ENCODE results near the gene TGFB1I1.

TGFB1I1 gene

DNA sequence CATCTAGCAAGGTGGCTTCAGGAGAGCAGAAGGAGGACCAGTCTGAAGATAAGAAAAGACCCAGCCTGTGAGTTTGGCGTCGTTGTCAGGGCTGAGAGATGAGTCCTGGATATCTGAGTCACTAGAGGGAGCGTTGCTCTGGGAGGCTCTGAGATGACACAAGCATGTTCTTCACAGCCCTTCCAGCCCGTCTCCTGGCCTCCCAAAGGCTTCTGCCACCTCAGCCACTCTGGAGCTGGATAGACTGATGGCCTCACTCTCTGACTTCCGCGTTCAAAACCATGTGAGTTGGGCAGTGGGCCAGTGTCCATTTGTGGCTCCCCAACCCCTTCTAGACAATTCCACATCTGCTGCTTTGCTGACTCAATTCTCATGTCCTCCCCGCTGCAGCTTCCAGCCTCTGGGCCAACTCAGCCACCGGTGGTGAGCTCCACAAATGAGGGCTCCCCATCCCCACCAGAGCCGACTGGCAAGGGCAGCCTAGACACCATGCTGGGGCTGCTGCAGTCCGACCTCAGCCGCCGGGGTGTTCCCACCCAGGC lies 2.3 kb downstream of the TGFB1I1 start:
- Histone ChIP-seq H4K91ac (ENCODE audit: low read depth, low read length, poor library complexity) (no peak overlapping the region), H3K27ac (replicated peaks; ENCODE audit: low read length) (no peak overlapping the region), H2BK15ac (ENCODE audit: low read length) (no peak overlapping the region), H3K4me3 (ENCODE audit: low read length in 2 of 2) (no peak overlapping the region), H3K14ac (ENCODE audit: low read length) (no peak overlapping the region), H2BK5ac (ENCODE audit: low read length) (no peak overlapping the region), H3K4me2 (ENCODE audit: insufficient read depth, low read length, poor library complexity, severe bottlenecking) (no peak overlapping the region), H3K18ac (ENCODE audit: low read length) (no peak overlapping the region), H3K9ac (ENCODE audit: low read depth, low read length, poor library complexity) (no peak overlapping the region), H3K23ac (ENCODE audit: low read depth, low read length, poor library complexity) (peak overlapping the region; percentile 27), H2AFZ (ENCODE audit: low read length) (no peak overlapping the region), H2BK12ac (ENCODE audit: low read length) (no peak overlapping the region), H3K4ac (ENCODE audit: low read length) (no peak overlapping the region), H2AK5ac (ENCODE audit: low read depth, low read length) (no peak overlapping the region), H3K27me3 (ENCODE audit: control insufficient read depth in 3 of 3, insufficient read depth in 3 of 3, low read depth in 1 of 3, low read length in 3 of 3) (peaks cover 0 to 79% (median 38%) of the 10 kb centered on the region in 3 experiments), H4K8ac (ENCODE audit: low read depth, low read length) (no peak overlapping the region), H3K4me1 (ENCODE audit: control insufficient read depth in 2 of 2, insufficient read depth in 1 of 2, low read depth in 1 of 2, low read length in 2 of 2) (peaks cover 5 to 8% of the 10 kb centered on the region in 2 donors), H2BK120ac (ENCODE audit: low read depth, low read length) (no peak overlapping the region), H3K36me3 (replicated peaks in 1 of 2; ENCODE audit: control insufficient read depth in 2 of 2, insufficient read depth in 2 of 2, low read length in 2 of 2) (peaks cover 0 to 36% of the 10 kb centered on the region in 2 donors), H3K9me3 (replicated peaks in 1 of 2; ENCODE audit: control insufficient read depth in 2 of 2, insufficient read depth in 1 of 2, low read depth in 1 of 2, low read length in 2 of 2) (peaks cover 0 to 5% of the 10 kb centered on the region in 2 donors), H3K79me1 (ENCODE audit: low read depth, low read length) (peaks cover 2% of the 10 kb centered on the region)
- WGBS, 2 donors (ENCODE audit: extremely low coverage in 2 of 2, insufficient read length in 2 of 2, insufficient replicate concordance in 1 of 2): no CpG with 5 or more reads among the region's 12 CpGs
- DNase-seq (ENCODE audit: low spot score): no peak

DNA sequence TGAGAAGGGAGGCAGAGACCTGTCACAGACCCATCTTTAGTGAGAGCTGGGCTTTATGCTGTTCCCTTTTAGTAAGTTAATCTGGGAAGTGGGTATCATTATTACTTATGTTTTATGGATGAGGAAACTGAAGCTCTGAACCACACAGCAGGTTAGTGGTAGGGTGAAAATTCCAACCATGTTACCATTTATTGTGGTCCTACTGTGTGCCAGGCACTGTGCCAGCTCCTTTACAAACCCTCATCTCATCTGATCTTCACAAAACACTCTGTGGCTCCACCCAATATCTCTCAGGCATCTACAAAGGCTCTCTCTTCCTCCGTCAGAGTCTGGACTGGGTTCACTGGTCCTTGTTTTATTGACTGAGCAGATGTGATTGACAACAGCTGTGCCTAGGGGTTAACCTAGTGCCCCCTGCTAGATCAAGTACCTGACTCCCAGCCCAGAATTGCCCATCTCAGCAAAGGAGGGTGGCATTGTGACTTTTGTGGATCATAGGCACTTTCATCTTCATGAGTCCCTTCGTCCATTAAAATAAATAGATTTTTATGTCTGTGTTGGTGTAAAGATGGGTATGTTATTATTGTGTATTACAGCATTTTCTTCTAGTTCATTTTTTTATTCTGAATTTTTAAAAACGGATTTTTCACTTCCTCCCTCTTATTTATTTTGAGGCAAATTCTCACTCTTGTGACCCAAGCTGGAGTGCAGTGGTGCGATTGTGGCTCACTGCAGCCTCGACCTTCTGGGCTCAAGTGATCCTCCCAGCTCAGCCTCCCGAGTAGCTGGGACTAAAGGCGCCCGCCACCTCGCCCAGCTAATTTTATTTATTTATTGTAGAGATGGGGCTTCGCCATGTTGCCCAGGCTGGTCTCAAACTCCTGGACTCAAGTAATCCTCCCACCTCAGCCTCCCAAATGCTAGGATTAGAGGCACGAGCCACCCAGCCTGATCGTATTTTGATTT lies 3.1 kb downstream of the TGFB1I1 start:
- Histone ChIP-seq H3K23ac (ENCODE audit: low read depth, low read length, poor library complexity) (peak overlapping the region; percentile 27), H3K27me3 (ENCODE audit: control insufficient read depth in 3 of 3, insufficient read depth in 3 of 3, low read depth in 1 of 3, low read length in 3 of 3) (peaks cover 0 to 85% (median 38%) of the 10 kb centered on the region in 3 experiments), H3K4me3 (ENCODE audit: low read length in 2 of 2) (no peak overlapping the region), H3K9me3 (replicated peaks in 1 of 2; ENCODE audit: control insufficient read depth in 2 of 2, insufficient read depth in 1 of 2, low read depth in 1 of 2, low read length in 2 of 2) (peaks cover 0 to 5% of the 10 kb centered on the region in 2 donors), H4K8ac (ENCODE audit: low read depth, low read length) (no peak overlapping the region), H3K9ac (ENCODE audit: low read depth, low read length, poor library complexity) (no peak overlapping the region), H3K4ac (ENCODE audit: low read length) (no peak overlapping the region), H3K14ac (ENCODE audit: low read length) (no peak overlapping the region), H3K27ac (replicated peaks; ENCODE audit: low read length) (no peak overlapping the region), H2AK5ac (ENCODE audit: low read depth, low read length) (no peak overlapping the region), H3K79me1 (ENCODE audit: low read depth, low read length) (peaks cover 2% of the 10 kb centered on the region), H2BK5ac (ENCODE audit: low read length) (no peak overlapping the region), H2AFZ (ENCODE audit: low read length) (no peak overlapping the region), H3K18ac (ENCODE audit: low read length) (no peak overlapping the region), H3K4me1 (ENCODE audit: control insufficient read depth in 2 of 2, insufficient read depth in 1 of 2, low read depth in 1 of 2, low read length in 2 of 2) (peaks cover 5 to 8% of the 10 kb centered on the region in 2 donors), H3K36me3 (replicated peaks in 1 of 2; ENCODE audit: control insufficient read depth in 2 of 2, insufficient read depth in 2 of 2, low read length in 2 of 2) (peaks cover 0 to 36% of the 10 kb centered on the region in 2 donors), H3K4me2 (ENCODE audit: insufficient read depth, low read length, poor library complexity, severe bottlenecking) (no peak overlapping the region), H2BK120ac (ENCODE audit: low read depth, low read length) (no peak overlapping the region), H2BK12ac (ENCODE audit: low read length) (no peak overlapping the region), H4K91ac (ENCODE audit: low read depth, low read length, poor library complexity) (no peak overlapping the region), H2BK15ac (ENCODE audit: low read length) (no peak overlapping the region)
- WGBS, 2 donors (ENCODE audit: extremely low coverage in 2 of 2, insufficient read length in 2 of 2, insufficient replicate concordance in 1 of 2): no CpG with 5 or more reads among the region's 12 CpGs
- DNase-seq (ENCODE audit: low spot score): no peak

DNA sequence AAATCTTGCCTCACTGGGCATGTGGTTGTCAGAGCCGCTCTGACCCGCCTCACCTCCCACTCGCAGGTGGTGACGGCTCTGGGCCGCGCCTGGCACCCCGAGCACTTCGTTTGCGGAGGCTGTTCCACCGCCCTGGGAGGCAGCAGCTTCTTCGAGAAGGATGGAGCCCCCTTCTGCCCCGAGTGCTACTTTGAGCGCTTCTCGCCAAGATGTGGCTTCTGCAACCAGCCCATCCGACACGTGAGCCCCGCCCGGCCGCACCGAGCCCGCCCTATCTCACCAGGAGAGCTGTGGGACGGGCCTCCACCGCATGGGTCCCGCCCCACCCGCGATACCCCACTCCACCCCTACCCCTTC lies 4.0 kb downstream of the TGFB1I1 start:
- peaks cover 0 to 36% of the 10 kb centered on the region in 2 donors for H3K36me3 ChIP-seq (replicated peaks in 1 of 2; ENCODE audit: control insufficient read depth in 2 of 2, insufficient read depth in 2 of 2, low read length in 2 of 2)
- peak overlapping the region; percentile 12 for H4K91ac ChIP-seq (ENCODE audit: low read depth, low read length, poor library complexity)
- peak overlapping the region; percentile 93 for H3K4me2 ChIP-seq (ENCODE audit: insufficient read depth, low read length, poor library complexity, severe bottlenecking)
- no peak overlapping the region for H3K4me3 ChIP-seq (ENCODE audit: low read length in 2 of 2)
- WGBS, 2 donors (ENCODE audit: extremely low coverage in 2 of 2, insufficient read length in 2 of 2, insufficient replicate concordance in 1 of 2): no CpG with 5 or more reads among the region's 26 CpGs
- H2BK15ac ChIP-seq (ENCODE audit: low read length): peak overlapping the region; percentile 75
- H2AK5ac ChIP-seq (ENCODE audit: low read depth, low read length): no peak overlapping the region
- H3K4ac ChIP-seq (ENCODE audit: low read length): no peak overlapping the region
- no peak overlapping the region for H4K8ac ChIP-seq (ENCODE audit: low read depth, low read length)
- peaks cover 0 to 89% (median 38%) of the 10 kb centered on the region in 3 experiments for H3K27me3 ChIP-seq (ENCODE audit: control insufficient read depth in 3 of 3, insufficient read depth in 3 of 3, low read depth in 1 of 3, low read length in 3 of 3)
- H3K79me1 ChIP-seq (ENCODE audit: low read depth, low read length): peaks cover 2% of the 10 kb centered on the region
- H2BK12ac ChIP-seq (ENCODE audit: low read length): no peak overlapping the region
- no peak overlapping the region for H3K27ac ChIP-seq (replicated peaks; ENCODE audit: low read length)
- H3K18ac ChIP-seq (ENCODE audit: low read length): no peak overlapping the region
- no peak for DNase-seq (ENCODE audit: low spot score)
- H2BK5ac ChIP-seq (ENCODE audit: low read length): peak overlapping the region; percentile 53
- H3K9me3 ChIP-seq (replicated peaks in 1 of 2; ENCODE audit: control insufficient read depth in 2 of 2, insufficient read depth in 1 of 2, low read depth in 1 of 2, low read length in 2 of 2): peaks cover 0 to 5% of the 10 kb centered on the region in 2 donors
- H3K9ac ChIP-seq (ENCODE audit: low read depth, low read length, poor library complexity): peak overlapping the region; percentile 50
- H2BK120ac ChIP-seq (ENCODE audit: low read depth, low read length): no peak overlapping the region
- H3K14ac ChIP-seq (ENCODE audit: low read length): no peak overlapping the region
- H3K23ac ChIP-seq (ENCODE audit: low read depth, low read length, poor library complexity): peak overlapping the region; percentile 95
- H2AFZ ChIP-seq (ENCODE audit: low read length): no peak overlapping the region
- peaks cover 5 to 8% of the 10 kb centered on the region in 2 donors for H3K4me1 ChIP-seq (ENCODE audit: control insufficient read depth in 2 of 2, insufficient read depth in 1 of 2, low read depth in 1 of 2, low read length in 2 of 2)

Data from neuronal stem cell (in vitro differentiated cells).